ENCODE measurements around the gene CAMKK1.
"Not testable (repeated sequence)": the region's sequence is repeated elsewhere in the genome, so short reads cannot be mapped to it uniquely, and the experiment has no call there.

Gene CAMKK1

GRCh38 chr17:3846437-3847164, 46.3 kb downstream of the CAMKK1 start:
- DNase-seq (ENCODE audit: low read depth in 3 of 3): no peak

- peak; percentile 83 to 89 (median 85) for DNase-seq (ENCODE audit: low read depth in 3 of 3)
Measured at GRCh38 chr17:3845621-3846436, 47.0 kb downstream of the CAMKK1 start, which contains the start of gene NCBP3. NCBP3 (minus strand) TSS chr17:3846246; CDS start chr17:3846223, 23 bp downstream.

- DNase-seq (ENCODE audit: low read depth in 3 of 3): peak; percentile 21 to 41 (median 41)
Measured at GRCh38 chr17:3845291-3845620, 47.6 kb downstream of the CAMKK1 start.

- not testable (repeated sequence) for DNase-seq (ENCODE audit: low read depth in 3 of 3)
Measured at GRCh38 chr17:3844556-3844955, 48.3 kb downstream of the CAMKK1 start.

GRCh38 chr17:3843935-3844516, 48.8 kb downstream of the CAMKK1 start:
- peak in 2 of 3 donors; percentile 16 to 51 for DNase-seq (ENCODE audit: low read depth in 3 of 3)

GRCh38 chr17:3838206-3838605, 54.6 kb downstream of the CAMKK1 start:
- DNase-seq (ENCODE audit: low read depth in 3 of 3): no peak

GRCh38 chr17:3836551-3836950, 56.3 kb downstream of the CAMKK1 start:
- no peak for DNase-seq (ENCODE audit: low read depth in 3 of 3)

- DNase-seq (ENCODE audit: low read depth in 3 of 3): no peak
Measured at GRCh38 chr17:3835410-3836229, 57.2 kb downstream of the CAMKK1 start.

GRCh38 chr17:3834811-3835210, 58.0 kb downstream of the CAMKK1 start:
- DNase-seq (ENCODE audit: low read depth in 3 of 3): no peak

- no peak for DNase-seq (ENCODE audit: low read depth in 3 of 3)
Measured at GRCh38 chr17:3828852-3829232, 64.0 kb downstream of the CAMKK1 start.

GRCh38 chr17:3828151-3828851, 64.6 kb downstream of the CAMKK1 start:
- no peak for DNase-seq (ENCODE audit: low read depth in 3 of 3)

GRCh38 chr17:3827124-3827773, 65.6 kb downstream of the CAMKK1 start:
- DNase-seq (ENCODE audit: low read depth in 3 of 3): peak; percentile 35 to 69 (median 52)

GRCh38 chr17:3826191-3826590, 66.7 kb downstream of the CAMKK1 start:
- no peak for DNase-seq (ENCODE audit: low read depth in 3 of 3)

GRCh38 chr17:3821101-3821500, 71.8 kb downstream of the CAMKK1 start:
- no peak for DNase-seq (ENCODE audit: low read depth in 3 of 3)

- DNase-seq (ENCODE audit: low read depth in 3 of 3): no peak
Measured at GRCh38 chr17:3818786-3819185, 74.1 kb downstream of the CAMKK1 start.

GRCh38 chr17:3817851-3818605, 74.8 kb downstream of the CAMKK1 start:
- no peak for DNase-seq (ENCODE audit: low read depth in 3 of 3)

- no peak for DNase-seq (ENCODE audit: low read depth in 3 of 3)
Measured at GRCh38 chr17:3815925-3816324, 76.9 kb downstream of the CAMKK1 start.

GRCh38 chr17:3815122-3815521, 77.7 kb downstream of the CAMKK1 start:
- DNase-seq (ENCODE audit: low read depth in 3 of 3): no peak

- no peak for DNase-seq (ENCODE audit: low read depth in 3 of 3)
Measured at GRCh38 chr17:3814361-3814760, 78.5 kb downstream of the CAMKK1 start.

- no peak for DNase-seq (ENCODE audit: low read depth in 3 of 3)
Measured at GRCh38 chr17:3813171-3813570, 79.7 kb downstream of the CAMKK1 start.

All from stimulated activated CD4-positive, alpha-beta T cell treated with anti-CD3 and anti-CD28 coated beads, TNF-alpha, amount 100 ng/mL, for 48 hours (primary cell).